Gastroesophageal sphincter (tissue), 4 donors: ENCODE data around the gene GNAQ. TPM values are rescaled to one million over a fixed set of nuclear protein-coding genes. Genes with fewer than 3 reads are reported as not detected.
A peak's percentile ranks its signal among the peaks of the same experiment; 100 is the strongest.

ENCODE experiments used
- ATAC-seq: fragments of 150-250 bp; one replicate; pipeline ENCODE4 v1.9.1; 2016; ENCODE audit warnings: mild to moderate bottlenecking, moderate library complexity
- H3K27ac ChIP-seq, 4 donors: fragments of 200-600 bp; sonication (generic) in 3 of 4; 1 replicate in 3 of 4; 2 replicates in 1 of 4; pipeline ENCODE4 v1.5.1; 2016 to 2019
- H3K27me3 ChIP-seq: fragments of 200-600 bp; sonication (generic); one replicate; pipeline ENCODE4 v1.5.1; 2019
- H3K36me3 ChIP-seq, 2 donors: fragments of 200-600 bp; sonication (generic); one replicate each; pipeline ENCODE4 v1.5.1; 2019; ENCODE audit warnings: control low read depth in 1 of 2
- H3K4me1 ChIP-seq, 3 donors: fragments of 200-600 bp; sonication (generic); 1 replicate in 2 of 3; 2 replicates in 1 of 3; pipeline ENCODE4 v1.5.1; 2016 to 2019; ENCODE audit warnings: control low read depth in 2 of 3
- H3K4me3 ChIP-seq, 2 donors: fragments of 200-600 bp; sonication (generic); one replicate each; pipeline ENCODE4 v1.5.1; 2019; ENCODE audit warnings: mild to moderate bottlenecking in 1 of 2, moderate library complexity in 1 of 2
- H3K9me3 ChIP-seq, 3 donors: fragments of 200-600 bp; sonication (generic); one replicate each; pipeline ENCODE4 v1.5.1; 2017 to 2019; ENCODE audit warnings: control low read depth in 2 of 3
- EP300 ChIP-seq: sonication (generic); formaldehyde crosslinking; IDR thresholded peaks from one replicate; pipeline ENCODE4 v1.6.1; 2017; ENCODE audit warnings: antibody characterized with exemption, mild to moderate bottlenecking
- POLR2A ChIP-seq, 2 donors: fragments of 450-650 bp; IDR thresholded peaks; one replicate each; pipeline ENCODE4 v1.6.1; 2017; ENCODE audit warnings: antibody characterized with exemption in 2 of 2, mild to moderate bottlenecking in 2 of 2, moderate library complexity in 1 of 2
- POLR2AphosphoS5 ChIP-seq: sonication (generic); formaldehyde crosslinking; IDR thresholded peaks from one replicate; pipeline ENCODE4 v1.6.1; 2017; ENCODE audit warnings: antibody characterized with exemption
- WGBS, 2 donors: methylation state at CpG; one replicate each; pipeline ENCODE4 v1.1.5; 2018; ENCODE audit warnings: low coverage in 1 of 2; 5-methylcytosine and 5-hydroxymethylcytosine counted together
- total RNA-seq, 4 donors: library from RNA; depleted of rRNA; stranded (reverse); fragments of >200 nt; gene quantifications; one replicate each; pipeline ENCODE4 v1.1.0, GENCODE V29; 2016
- TF ChIP-seq, protein P1 (sequence below), 4 experiments: fragments of 200-600 bp in 2 of 4; fragments of 450-650 bp in 2 of 4; sonication (generic) in 1 of 4; IDR thresholded peaks; one replicate each; pipeline ENCODE4 v1.5.1; 2017 to 2019; ENCODE audit warnings: antibody characterized with exemption in 4 of 4, mild to moderate bottlenecking in 2 of 4, moderate library complexity in 2 of 4

The GNAQ gene
- total RNA-seq, 4 donors from 2014 or later = 57.6 to 86.4 (median 70.8) TPM

DNA sequence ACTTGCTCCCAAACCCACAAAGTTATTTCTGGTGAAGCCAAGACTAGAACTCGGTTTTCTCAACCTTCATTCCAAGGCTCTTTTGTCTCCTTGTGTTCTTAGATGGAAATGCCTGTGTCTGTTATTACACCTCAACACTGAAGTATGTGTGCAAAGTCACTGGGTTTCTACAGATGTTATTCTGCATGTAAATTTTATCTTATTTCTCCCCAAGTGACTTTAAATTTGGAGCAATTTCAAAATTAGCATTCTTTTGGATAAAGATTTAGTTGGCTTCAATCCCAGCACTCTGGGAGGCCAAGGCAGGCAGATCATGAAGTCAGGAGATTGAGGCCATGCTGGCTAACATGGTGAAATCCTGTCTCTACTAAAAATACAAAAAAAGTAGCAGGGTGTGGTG, 279.1 kb downstream of the GNAQ start:
- H3K27ac ChIP-seq = peak overlapping the region; percentile 30 to 71 (median 42)
- H3K4me3 ChIP-seq = no peak overlapping the region
- no peaks in the 10 kb centered on the region for H3K9me3 ChIP-seq
- peak; percentile 43 for ATAC-seq
- peaks cover 0 to 10% of the 10 kb centered on the region in 2 donors for H3K36me3 ChIP-seq
- no peaks in the 10 kb centered on the region for H3K27me3 ChIP-seq
- H3K4me1 ChIP-seq = peaks cover 0 to 47% (median 3%) of the 10 kb centered on the region in 3 donors
- TF ChIP-seq, protein P1, sequence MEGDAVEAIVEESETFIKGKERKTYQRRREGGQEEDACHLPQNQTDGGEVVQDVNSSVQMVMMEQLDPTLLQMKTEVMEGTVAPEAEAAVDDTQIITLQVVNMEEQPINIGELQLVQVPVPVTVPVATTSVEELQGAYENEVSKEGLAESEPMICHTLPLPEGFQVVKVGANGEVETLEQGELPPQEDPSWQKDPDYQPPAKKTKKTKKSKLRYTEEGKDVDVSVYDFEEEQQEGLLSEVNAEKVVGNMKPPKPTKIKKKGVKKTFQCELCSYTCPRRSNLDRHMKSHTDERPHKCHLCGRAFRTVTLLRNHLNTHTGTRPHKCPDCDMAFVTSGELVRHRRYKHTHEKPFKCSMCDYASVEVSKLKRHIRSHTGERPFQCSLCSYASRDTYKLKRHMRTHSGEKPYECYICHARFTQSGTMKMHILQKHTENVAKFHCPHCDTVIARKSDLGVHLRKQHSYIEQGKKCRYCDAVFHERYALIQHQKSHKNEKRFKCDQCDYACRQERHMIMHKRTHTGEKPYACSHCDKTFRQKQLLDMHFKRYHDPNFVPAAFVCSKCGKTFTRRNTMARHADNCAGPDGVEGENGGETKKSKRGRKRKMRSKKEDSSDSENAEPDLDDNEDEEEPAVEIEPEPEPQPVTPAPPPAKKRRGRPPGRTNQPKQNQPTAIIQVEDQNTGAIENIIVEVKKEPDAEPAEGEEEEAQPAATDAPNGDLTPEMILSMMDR (IDR thresholded peaks at IDR 0.05) = peak in 2 of 4 experiments; percentile 6 to 20
- no peak for TF ChIP-seq POLR2A (IDR thresholded peaks at IDR 0.05)
- 22 to 23% methylated on average over 1 of the region's 1 CpG for whole genome bisulfite sequencing, 2 donors

DNA sequence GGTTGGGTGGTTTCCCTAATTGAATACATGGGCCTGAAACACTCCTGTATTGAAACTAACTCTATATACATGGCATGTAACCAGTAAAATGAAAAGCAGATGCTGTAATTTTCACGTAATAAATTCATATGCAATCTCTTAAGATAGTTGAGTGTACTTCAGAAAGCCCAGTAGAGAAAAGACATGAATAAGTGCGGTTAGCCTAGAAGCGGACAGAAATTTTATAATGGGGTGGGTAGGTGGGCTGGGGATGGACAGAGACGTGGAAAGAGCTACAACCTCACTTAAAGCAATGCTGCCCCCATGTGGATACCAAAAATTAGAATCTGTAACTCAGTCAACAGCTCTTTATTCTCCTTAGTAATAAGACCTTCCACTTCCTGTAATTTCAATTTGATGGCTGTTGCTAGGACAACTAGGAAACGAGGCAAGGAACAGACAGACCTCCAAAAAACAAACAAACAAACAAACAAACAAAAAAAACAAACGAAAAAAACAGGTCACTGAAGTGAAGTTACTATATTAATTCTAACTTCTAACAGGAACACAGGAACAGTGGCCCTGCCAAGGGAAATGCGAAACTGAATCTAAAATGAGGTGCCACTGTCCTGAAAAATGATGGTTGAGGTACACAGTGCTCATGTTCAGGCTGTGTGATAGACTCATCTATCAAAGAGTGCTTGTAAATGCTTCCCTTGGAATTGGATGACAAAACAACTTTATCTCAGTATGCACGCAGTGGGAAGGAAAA, 280.1 kb downstream of the GNAQ start:
- Histone ChIP-seq H3K4me1 (peaks cover 0 to 47% (median 3%) of the 10 kb centered on the region in 3 donors), H3K27me3 (no peaks in the 10 kb centered on the region), H3K4me3 (peak overlapping the region in 1 of 2 donors; percentile 17), H3K27ac (peak overlapping the region; percentile 30 to 71 (median 42)), H3K36me3 (peaks cover 0 to 3% of the 10 kb centered on the region in 2 donors), H3K9me3 (no peaks in the 10 kb centered on the region)
- WGBS, 2 donors = 21 to 27% methylated on average over 6 to 8 of the region's 8 CpGs
- no peak for TF ChIP-seq POLR2A (IDR thresholded peaks at IDR 0.05)
- TF ChIP-seq POLR2AphosphoS5 = peak; percentile 18
- TF ChIP-seq, protein P1 (IDR thresholded peaks at IDR 0.05) = peak; percentile 33 to 66 (median 56)
- TF ChIP-seq EP300 = no peak
- peak; percentile 29 for ATAC-seq

DNA sequence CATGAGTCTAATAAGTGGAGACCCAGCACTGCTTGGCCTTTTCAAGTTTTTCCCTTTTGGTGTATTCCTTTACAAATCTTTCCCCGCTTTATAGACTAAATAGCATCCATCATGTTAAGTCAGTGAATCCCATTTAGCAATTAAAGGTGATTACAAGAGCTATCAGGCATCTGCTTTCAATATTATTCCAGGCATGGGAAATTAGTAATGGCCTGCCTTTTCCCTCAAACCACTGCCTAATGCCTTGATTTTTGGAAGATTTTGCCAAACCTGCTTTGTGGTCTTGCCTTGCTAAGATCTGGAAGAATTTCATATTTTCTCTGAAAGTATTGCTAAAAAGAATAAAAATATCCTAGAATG, 280.6 kb downstream of the GNAQ start:
- H3K4me1 ChIP-seq = peaks cover 0 to 47% (median 3%) of the 10 kb centered on the region in 3 donors

DNA sequence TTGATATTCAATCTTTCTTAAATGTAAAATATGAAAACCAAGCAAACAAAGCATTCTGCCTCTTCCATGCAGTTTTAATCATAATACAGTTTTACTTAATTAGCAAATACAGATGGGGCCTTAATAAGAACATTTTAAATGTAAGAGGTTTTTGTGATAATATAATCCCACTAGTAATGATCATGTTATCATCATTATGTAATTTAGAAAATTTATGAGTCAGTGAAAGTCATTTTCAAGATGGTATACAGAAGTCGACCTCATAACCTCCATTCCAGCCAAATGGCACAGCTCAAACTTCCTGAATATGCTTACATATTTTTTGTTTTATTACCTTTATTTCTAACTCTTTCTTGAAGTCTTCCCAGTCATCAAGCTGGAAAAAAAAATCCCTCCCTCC, 281.3 kb downstream of the GNAQ start:
- 23 to 33% methylated on average over 1 of the region's 1 CpG for WGBS, 2 donors
- Histone ChIP-seq H3K27me3 (no peaks in the 10 kb centered on the region), H3K27ac (peak overlapping the region in 1 of 4 donors; percentile 30), H3K36me3 (no peaks in the 10 kb centered on the region), H3K4me1 (peaks cover 0 to 47% (median 3%) of the 10 kb centered on the region in 3 donors), H3K4me3 (no peak overlapping the region), H3K9me3 (no peaks in the 10 kb centered on the region)
- no peak for ATAC-seq
- TF ChIP-seq POLR2A (IDR thresholded peaks at IDR 0.05) (no peak), POLR2AphosphoS5 (no peak)
- TF ChIP-seq, protein P1 (IDR thresholded peaks at IDR 0.05) = no peak

More for the DNA sequence above, 280.6 kb downstream of the GNAQ start:
- 100% methylated on average over 1 of the region's 1 CpG for WGBS, 2 donors
- no peaks in the 10 kb centered on the region for H3K9me3 ChIP-seq
- H3K27ac ChIP-seq = peak overlapping the region; percentile 30 to 71 (median 42)
- H3K4me3 ChIP-seq = no peak overlapping the region
- no peaks in the 10 kb centered on the region for H3K27me3 ChIP-seq
- ATAC-seq = no peak
- TF ChIP-seq POLR2AphosphoS5 (no peak), POLR2A (IDR thresholded peaks at IDR 0.05) (no peak), EP300 (no peak)
- TF ChIP-seq, protein P1 (IDR thresholded peaks at IDR 0.05) = no peak
- no peaks in the 10 kb centered on the region for H3K36me3 ChIP-seq

DNA sequence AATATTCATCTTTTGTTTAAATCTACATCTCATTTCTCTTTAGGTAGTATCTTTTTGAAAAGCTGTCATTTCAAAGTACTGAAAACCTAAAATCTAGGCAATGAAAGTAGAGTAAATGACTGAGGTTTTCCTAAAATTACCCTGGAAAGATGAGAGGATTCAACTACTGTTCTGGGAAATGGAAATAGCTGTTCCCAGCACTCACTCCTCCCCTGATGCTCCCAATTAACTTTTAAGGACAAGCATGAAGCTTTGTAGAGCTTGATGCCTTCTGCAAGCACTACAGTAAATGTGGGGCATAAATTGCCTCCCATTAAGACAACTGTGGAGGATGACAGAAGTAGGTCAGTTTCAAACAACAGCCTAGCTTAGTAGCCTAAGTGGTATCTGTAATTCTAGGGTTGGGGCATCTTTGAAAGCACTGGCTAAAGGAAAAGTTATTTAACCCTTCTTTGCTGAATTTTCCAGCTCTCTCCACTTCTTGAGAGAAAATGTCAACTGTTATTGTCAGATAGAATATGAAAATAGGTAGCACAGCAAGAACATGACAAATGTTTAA, 283.3 kb downstream of the GNAQ start:
- no peak for ATAC-seq
- Histone ChIP-seq H3K9me3 (no peaks in the 10 kb centered on the region), H3K36me3 (no peaks in the 10 kb centered on the region), H3K27ac (no peak overlapping the region), H3K4me1 (peaks cover 2 to 67% (median 3%) of the 10 kb centered on the region in 3 donors), H3K27me3 (no peaks in the 10 kb centered on the region), H3K4me3 (no peak overlapping the region)
- TF ChIP-seq POLR2A (IDR thresholded peaks at IDR 0.05) (no peak), POLR2AphosphoS5 (peak; percentile 44)
